Muscle of back (tissue), 11 donors: Measurements from ENCODE around the gene MPZL1. TPM values are rescaled to one million over a fixed set of nuclear protein-coding genes. Genes with fewer than 3 reads are reported as not detected.
"Not testable (repeated sequence)": the region's sequence is repeated elsewhere in the genome, so short reads cannot be mapped to it uniquely, and the experiment has no call there.

Experiments
- DNase-seq, 3 donors: peaks; one replicate each; pipeline versions ENCODE4 v3.0.0 to v3.0.0-alpha.2; 2013
- polyA plus RNA-seq, 10 donors: library from polyadenylated mRNA; unstranded; fragments of 120-200 nt; gene quantifications; one replicate each; pipeline ENCODE4 v1.2.1, GENCODE V29; 2013; ENCODE audit not compliant: insufficient read length in 10 of 10

MPZL1 gene
- polyA plus RNA-seq, 10 donors, result 78.1 to 110 (median 86.4) TPM

DNA sequence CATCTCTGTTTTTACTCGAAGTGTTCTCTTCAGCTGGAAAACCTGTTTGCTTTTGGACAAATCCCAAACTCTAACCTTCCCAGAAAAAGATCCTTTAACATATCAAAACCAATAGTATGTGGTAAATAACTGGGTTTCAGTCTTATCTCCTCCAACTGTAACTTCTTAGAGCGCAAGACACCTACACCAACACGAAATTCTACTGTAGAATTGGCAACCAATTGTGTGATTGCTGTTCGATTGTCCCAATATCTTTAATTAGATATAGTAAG is 5.8 kb upstream of the MPZL1 start:
- DNase-seq, result peak in 1 of 3 donors; percentile 35

DNA sequence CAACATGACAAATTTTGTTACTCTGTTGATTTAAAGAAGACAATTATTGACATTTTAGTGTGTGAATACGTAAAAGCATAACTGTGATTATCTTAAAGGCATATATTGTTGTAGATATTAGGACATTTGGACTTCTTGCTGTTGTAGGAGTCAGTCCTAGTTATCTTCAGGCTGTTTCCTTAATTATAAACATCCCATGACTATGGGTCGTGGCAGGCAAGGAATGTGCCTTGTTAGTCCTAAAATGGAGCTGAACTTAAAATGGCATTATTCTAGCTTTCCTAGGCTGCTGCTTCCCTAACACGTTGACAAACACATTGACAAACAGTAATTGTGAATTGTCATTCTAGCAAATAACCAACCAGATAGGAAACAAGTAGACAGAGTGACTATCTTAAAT is 4.4 kb upstream of the MPZL1 start:
- DNase-seq, result no peak

DNA sequence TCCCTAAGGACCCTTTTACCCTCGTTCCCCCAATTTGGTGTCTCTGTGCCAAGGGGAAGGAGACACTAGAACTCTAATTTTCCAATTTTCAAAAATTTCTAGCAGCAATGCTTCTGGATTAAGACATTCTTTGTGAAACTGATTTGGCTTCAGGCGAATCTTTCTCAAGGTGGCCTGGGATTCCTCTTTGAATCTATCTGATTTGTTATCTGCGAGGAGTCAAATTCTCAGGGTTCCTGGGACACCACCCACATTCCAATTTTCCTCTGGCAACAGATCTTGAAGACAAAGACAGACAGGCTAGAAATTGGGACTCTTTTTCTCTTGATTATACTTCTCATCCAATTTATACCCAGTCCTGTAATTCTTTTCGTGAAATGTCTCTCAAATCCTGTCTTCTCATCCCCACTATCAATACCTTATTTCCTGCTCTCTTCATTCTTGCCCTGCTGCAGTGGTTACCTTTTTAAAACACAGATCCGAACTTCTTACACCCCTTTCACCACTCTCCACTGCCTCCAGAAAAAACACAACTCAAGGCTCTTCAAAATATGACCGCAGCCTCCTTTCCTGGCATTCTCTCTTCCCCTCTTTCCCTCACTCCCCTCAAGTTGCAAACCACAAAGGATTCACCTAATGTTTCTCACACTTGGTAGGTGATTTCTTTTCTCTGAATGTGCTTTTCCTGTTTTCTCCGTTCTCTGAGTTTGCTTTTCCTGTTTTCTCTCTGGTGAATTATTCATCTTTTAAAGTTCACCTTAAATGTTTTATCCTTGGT is 2.7 kb upstream of the MPZL1 start:
- no peak for DNase-seq

DNA sequence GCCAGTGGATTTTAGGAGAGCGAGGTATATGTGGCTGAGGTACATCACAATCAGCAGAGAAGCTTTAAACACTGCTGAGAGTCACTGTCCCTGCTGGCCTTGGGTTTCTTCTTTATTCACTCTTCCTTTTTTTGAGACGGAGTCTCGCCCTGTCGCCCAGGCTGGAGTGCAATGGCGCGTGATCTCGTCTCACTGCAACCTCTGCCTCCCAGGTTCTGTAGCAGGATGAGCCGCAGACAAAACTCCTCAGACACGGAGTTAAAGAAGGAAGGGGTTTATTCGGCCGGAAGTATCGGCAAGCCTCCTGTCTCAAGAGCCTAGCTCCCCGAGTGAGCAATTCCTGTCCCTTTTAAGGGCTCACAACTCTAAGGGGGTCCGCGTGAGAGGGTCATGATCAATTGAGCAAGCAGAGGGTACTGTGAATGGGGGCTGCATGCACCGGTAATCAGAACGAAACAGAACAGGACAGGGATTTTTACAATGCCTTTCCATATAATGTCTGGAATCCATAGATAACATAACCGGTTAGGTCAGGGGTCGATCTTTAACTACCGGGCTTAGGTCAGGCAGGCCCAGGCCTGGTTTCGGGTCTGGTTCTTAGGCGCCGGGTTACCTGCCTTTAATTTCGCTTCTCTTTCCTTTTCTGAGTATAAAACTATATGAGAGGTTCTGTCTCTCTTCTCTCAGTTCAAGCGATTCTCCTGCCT is 1.9 kb upstream of the MPZL1 start:
- DNase-seq, result not testable (repeated sequence)

DNA sequence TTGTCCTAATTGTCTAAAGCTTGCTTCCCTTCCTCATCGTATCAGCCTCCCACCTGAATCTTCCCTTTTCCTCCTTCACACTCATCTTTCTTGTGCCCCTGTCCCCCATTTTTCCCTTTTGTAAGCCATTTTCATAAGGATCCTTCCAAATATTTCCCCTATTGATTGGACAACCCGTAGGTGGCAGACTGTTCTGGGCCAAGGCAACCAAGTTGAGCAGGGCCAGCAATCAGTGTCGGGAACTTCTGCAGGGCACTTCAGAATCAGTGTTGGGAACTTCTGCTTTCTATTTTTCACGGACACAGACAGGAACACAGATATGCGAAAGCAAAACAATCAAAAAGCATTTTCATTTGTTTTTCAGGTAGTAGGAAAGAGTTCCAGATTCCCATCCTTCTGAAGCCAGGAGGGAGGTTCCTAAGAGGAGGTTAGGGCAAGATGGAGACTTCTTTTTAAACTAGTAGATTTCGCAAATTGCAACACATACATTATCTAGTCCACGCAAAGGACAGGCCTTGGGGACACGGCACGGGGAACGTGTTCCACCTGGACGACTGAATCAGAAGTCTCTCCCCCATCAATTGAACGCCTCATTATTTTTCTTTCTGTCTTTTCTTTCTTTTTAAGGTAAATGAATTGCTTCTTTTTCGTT is 691 bp upstream of the MPZL1 start:
- DNase-seq, result peak; percentile 39 to 81 (median 51)

DNA sequence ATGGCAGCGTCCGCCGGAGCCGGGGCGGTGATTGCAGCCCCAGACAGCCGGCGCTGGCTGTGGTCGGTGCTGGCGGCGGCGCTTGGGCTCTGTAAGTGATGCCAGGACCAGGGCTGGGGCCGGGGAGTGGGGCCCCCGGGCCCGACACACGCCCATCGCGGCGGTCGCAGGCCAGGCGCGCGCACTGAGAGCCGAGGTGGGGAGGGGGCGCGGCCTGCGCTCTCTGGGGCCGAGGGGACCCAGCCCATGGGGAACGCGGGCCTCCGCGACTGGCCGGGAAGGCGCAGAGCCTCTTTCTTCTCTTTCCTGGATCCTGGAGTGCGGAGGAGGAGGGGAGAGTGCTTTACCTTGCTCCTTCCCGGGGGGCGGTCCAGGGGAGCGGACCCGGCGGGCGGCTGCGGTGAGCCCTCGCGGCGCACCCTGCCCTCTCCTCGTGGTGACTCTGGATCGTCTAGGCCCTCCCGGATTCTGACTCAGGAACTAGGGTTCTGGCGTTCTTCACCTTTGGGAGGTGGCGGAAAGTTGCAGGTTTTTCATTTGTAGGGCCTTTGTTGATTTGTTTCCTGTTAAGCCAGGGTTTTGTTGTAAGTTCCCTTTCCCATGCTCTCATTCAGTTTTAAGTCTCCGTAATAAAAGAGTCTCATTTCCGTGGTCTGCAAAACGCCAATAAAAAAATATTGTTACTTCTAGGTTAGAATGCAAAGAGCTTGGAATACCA is 529 bp downstream of the MPZL1 start:
- peak in 1 of 3 donors; percentile 43 for DNase-seq

DNA sequence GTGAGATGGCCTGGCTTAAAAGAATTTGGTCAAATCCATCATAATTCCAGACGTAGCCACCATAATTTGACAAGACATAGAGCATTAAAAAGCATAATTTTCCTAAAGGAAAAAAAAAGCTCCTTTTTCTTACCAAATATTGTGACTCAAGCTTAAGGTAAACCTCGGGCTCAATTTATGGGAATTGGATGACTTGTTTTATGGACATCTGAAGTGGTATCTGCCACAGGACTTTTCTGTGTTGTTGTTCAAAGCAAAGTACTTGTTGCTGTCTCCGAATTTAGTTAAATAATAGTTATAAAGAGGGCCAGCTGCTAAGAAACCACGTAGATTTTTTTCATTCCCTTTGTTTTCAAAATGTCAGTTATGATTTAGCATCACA is 1.1 kb downstream of the MPZL1 start:
- DNase-seq, result no peak

DNA sequence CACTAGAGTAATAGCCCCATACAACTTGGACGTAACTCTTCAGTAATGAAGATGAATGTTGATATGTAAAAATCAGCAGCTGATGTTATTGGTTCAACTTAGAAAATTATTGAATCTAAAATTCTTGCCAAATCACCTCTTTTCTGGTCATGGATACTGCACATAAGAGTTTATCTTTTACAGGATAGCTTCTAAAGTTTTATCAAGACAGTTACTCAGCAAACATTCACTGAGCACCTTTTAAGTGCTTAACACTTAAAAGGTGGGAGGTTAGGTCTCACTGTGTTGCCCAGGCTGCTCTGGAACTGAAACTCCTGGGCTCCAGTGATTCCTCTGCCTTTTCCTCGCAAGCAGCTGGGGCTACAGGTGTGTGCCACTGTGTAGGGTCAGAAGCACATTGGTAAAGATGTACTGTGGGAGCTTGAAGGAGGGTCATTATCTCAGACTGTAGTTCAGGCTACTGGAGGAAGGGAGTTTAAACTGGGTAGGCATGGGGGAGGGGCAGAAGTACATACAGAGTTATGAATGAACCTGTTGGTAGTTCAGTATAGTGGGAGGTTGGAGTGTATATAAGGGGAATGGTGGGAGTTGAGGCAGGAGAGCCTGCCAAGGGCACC is 2.0 kb downstream of the MPZL1 start:
- no peak for DNase-seq

DNA sequence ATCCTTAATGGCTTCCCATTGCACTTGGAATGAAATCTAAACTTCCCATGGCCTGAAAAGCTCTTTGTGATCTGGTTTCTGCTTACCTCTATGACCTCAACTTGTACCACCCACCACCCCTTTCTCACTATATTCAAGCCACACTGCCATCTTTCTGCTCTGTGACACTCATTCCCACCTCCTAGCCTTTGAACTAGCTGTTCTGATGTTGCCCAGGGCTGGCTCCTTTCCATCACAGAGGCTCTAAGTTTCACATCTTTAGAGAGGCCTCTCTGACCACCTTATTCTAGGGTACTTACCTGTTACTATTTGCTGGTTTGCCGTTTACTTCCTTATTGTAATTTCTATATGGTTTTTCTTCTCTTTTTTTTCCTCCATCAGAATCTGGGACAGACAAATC is 4.2 kb downstream of the MPZL1 start:
- no peak for DNase-seq

DNA sequence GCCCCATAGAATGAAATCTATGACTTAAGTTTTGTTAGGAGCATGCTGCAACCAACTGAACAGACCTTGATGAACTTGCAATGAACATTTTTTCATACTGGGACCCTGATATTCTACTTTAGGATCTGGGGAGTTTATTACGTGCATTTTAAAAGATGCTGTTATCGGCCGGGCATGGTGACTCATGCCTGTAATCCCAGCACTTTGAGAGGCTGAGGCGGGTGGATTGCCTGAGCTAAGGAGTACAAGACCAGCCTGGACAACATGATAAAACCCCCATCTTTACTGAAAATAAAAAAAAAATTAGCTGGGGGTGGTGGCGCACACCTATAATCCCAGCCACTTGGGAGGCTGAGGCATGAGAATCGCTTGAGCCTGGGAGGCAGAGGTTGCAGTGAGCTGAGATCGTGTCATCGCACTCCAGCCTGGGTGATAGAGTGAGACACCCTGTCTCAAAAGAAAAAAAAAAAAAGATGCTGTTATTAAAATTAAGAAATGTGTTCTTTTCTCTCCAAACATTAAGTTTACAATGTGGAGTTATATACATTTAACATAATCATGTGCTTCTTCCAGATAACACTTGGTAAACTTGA is 7.1 kb downstream of the MPZL1 start:
- no peak for DNase-seq

DNA sequence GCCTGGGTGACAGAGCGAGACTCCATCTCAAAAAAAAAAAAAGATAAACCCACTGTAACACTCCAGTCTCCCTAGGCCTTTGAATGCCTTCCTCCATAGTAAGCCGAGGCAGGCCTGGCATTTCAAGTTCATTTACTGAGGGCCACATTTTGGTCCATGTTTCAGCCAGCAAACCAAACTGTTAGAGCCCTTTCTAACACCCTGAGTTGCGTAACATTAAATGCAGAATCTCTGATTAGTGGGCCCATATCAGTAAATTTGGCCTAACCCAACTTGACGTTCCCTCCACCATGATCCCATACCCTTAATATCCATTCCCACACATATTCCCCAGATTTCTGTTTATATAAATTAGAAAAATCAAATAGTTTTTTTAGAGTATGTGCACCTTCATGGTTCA is 12.4 kb downstream of the MPZL1 start:
- no peak for DNase-seq

DNA sequence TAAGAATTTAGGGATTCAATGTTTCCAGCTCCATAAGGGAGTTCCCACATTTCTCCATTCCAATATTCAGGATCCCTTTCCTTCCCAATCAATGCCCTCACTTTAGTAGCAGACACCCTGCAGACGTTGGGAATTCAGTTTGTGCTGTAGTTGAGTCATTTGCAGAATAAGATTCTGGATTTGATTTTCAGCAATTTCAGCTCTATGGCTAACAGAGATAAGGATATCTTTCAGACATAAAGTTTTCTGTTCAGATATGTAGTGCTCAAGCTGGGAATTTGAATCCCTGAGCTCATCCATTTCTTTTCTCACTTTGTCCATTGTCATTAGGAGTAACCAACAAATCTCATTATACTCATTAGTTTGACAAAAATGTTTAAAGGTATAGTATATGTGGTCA is 13.1 kb downstream of the MPZL1 start:
- DNase-seq, result no peak

DNA sequence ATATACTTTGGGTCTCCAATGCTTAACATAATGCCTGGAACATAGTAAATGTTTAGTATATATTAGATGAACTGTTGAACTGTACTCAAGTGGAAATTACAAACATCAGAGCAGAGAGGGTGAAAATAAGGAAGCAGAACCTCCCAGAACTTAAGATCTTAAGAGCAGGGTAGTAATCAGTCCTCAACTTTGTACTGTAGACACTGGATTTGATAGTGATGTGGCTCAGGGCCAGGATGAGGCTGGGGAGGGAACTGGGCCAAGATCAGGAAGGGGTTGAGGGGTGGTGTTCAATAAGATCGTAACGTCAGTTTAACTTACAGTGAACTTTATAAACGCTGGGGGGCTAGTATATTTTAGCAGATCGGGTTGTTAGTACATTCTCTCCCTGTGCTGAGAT is 15.4 kb downstream of the MPZL1 start:
- DNase-seq, result no peak

DNA sequence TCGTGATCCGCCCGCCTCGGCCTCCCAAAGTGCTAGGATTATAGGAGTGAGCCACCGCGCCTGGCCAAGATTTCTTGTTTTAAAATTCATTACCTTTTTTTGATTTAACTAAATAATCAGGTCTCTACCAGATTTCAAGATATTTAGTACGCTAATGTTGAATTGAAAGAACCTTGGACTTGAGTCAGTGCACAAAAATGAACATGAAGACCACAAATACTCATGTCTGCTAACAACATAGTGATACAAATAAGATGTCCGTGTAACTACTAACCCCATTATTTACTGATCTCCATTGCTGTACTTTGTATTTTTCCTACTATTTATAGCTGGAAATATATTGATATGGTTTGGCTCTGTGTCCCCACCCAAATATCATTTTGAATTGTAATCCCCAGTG is 16.4 kb downstream of the MPZL1 start:
- no peak for DNase-seq

DNA sequence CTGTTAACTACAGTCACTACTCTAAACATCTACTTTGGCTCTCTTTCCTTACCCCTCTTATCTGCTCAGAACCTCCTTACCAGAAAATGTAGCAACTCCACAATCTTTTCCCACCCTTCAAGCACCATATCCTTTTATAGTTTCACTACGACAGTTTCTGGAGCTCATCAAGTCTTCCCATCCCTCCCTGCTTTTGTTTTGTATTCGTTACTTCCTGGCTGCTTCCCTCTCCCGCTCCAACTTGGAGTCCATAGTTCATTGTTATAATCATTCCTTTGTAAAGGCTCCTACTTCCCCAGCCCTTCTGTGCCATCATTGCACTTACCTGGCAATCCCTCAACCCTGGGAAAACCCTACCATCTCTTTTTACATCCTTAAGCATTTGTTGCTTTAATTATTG is 18.0 kb downstream of the MPZL1 start:
- no peak for DNase-seq

DNA sequence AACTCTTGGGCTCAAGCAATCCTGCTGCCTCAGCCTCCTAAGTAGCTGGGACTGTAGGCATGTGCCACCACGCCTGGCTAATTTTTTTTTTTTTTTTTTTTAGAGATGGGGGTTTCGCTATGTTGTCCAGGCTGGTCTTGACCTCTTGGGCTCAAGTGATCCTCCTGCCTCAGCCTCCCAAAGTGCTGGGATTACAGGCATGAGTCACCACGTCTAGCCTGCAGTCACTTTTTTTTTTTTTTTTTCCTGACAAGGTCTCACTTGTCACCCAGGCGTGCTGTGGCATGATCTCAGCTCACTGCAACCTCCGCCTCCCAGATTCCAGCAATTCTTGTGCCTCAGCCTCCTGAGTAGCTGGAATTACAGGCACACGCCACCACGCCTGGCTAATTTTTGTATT is 19.3 kb downstream of the MPZL1 start:
- not testable (repeated sequence) for DNase-seq

DNA sequence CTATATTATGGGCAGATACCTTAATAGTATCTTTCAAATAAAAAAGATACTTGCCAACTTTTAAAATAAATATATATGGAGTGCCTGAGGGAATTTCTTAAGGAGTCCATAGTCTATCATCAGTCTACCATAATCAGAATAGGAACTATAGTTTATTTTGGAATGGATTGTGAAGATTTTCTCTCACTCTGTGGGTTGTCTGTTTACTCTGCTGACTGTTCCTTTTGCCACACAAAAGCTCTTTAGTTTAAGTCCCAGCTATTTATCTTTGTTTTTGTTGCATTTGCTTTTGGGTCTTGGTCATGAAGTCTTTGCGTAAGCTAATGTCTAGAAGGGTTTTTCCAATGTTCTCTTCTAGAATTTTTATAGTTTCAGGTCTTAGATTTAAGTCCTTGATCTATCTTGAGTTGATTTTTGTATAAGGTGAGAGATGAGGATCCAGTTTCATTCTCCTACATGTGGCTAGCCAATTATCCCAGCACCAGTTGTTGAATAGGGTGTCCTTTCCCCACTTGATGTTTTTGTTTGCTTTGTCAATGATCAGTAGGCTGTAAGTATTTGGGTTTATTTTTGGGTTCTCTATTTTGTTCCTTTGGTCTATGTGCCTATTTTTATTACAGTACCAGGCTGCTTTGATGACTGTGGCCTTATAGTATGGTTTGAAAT is 20.7 kb downstream of the MPZL1 start:
- DNase-seq, result not testable (repeated sequence)

DNA sequence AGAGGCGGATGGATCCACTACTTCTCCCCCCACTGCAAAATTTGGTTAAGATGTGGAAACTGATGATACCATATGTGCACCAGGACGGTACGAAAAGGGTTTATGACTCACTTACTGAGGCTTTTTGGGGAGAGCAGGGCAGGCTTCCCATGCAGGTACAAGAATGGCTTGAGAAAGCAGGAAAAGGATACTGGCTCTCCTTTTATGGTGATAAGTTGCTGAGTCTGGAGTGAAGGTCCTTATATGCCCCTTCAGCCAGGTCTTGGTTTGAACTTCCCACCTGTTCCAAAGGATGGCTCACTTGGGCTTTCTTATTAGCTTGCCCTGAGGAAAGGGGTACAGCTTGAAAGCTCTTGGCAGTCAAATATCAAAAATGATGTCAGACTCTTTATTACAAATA is 23.1 kb downstream of the MPZL1 start:
- DNase-seq, result no peak

DNA sequence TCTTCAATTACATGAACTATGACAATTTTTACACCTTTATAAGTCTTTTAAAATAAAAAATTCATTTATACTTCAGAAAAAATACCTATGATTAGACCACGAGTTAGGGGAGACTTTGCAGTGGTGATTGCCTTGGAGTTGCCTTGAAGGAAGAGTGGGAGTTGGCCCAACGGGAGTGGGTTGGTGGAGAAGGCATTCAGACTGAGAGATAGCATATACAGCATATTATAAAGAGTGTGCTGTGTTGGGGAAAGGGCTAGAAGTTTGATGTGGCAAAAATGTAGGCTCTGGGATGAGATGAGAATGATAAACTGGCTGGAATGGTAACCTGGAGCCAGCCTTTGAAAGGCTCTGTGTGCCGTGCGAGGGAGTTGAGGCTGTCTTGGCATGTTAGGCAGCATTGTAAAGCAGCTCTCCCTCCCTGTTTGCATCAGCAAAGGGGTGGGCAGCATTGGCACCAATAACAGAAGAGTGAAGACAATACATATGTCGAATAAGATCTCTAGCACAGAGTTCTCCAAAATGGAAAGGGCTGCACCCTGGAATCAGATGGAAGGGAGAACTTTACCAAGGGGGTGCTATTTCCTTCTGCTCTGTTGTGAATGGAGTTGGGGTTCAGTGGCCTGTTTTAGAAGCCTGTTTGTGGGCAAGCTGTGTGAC is 24.4 kb downstream of the MPZL1 start:
- no peak for DNase-seq

DNA sequence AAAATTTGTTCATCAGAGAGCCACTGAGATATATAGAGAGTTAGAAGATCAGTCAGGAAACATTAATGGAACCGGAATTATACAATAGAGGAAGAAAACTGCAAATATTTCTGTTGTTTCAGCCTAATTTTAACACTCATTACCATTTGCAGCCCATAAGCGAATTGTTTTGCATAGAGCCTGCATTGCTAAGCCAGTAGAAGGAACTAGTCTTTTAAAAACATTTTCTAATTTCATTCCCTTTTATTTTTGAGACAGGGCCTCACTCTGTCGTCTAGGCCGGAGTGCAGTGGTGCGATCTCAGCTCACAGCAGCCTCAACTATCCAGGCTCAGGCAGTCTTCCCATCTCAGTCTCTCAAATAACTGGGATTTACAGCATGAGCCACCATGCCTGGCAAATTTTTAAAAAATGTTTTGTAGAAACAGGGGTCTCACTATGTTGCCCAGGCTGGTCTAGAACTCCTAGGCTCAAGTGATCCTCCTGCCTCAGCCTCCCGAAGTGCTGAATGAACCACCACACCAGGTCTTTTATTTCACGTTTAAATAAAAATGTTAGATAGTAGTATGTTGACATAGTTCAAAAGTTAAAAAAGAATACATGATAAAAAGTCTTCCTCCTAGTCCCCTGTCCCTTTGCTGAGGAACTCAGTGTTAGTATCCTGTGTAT is 25.3 kb downstream of the MPZL1 start:
- DNase-seq, result no peak
